ENCODE measurements around the gene UBE2U.
"Not testable (repeated sequence)": the region's sequence is repeated elsewhere in the genome, so short reads cannot be mapped to it uniquely, and the experiment has no call there.

Gene UBE2U

DNA sequence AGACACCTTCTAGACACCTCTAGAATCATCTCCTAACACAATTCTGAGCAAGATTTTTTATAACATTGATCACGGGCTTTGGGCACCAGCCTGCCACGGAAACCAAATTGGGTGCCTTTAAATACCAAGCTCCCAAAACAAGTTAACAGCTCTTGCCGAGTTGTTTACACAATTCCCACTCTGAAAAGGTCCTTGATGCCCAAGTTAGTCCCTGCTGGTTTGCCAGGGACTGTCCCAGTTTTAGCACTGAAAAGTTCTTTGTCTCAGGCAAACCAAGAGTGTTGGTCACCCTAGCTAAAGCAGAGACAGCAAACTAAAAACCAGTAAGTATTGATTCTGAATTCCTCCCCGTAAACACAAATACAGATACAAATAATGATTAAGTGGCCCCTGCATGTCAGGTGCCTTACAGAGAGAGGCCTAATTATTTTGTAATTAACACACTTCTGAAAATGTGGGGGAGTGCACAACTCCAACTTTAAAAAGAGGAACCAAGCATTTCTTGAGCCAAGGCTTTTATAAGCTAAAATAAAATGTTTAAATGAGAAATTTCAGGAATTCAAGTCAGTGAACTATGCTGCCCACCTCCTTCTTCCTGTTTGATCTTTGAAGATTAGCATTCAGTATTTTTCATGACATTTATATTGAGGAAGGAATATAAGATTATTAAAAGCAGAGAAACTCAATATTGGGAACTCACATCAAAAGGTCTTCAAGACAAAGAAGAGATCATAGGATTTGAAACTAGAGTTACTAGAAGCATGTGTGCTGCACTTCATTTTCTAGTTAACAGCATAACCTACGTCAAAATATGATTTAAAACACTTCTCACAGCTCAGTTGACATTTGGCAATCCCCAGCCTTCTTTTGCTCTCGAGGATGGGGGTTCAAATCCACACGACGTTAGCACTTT is 9.0 kb upstream of the UBE2U start:
- DNase-seq (ENCODE audit: low read depth): no peak

DNA sequence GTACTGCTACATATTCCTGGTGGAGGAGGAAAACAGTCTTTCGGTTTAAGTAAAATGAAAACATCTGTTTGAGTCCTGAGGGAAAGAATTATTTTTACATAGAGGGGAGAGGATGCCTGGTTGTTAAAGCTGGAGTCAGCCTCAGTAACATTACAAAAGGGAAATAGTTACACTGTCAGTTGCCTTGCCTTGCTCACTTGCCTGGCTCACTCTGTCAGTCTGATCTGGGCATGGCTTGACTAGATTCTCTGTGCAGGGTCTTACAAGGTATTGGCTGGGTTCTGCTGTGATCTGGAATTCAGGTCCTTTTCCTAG is 8.4 kb upstream of the UBE2U start:
- DNase-seq (ENCODE audit: low read depth): no peak

DNA sequence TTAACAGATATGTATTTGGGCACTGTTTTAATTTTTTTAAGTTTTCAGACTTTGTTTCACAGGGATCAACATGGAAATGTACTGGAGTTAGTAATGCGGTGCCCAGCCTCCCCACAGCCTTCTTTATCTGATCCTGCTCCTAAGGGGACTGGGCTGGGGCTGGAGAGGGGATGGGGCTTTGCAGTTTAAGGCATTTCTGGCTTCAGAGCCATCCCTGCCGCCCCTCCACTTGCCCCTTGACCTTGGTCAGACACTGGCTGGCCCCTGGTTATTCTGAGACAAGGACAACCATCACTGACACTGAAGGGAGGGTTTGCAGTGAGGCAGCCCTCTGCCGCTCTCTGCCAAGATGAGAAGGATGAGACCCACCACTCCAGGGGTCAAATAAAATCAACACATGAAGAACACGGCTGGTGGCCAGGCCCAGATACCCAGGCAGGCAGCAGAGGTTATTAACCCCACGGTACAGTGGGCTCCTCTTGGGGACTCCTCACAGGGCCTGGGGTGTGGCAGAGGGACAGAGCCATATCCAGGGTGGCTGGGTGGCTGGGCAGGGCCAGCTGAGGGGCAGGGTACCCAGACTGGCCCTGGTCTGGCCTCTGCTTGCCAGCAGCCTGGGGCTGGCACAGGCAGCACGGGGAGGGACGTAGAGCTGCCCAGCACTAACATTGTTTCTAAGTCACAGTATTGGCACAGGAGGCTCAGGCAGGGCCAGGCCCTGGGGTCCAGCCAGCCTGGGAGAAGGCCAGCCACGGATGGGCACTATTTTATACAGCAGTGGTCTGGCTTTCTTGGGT is 7.2 kb upstream of the UBE2U start:
- no peak for DNase-seq (ENCODE audit: low read depth)

DNA sequence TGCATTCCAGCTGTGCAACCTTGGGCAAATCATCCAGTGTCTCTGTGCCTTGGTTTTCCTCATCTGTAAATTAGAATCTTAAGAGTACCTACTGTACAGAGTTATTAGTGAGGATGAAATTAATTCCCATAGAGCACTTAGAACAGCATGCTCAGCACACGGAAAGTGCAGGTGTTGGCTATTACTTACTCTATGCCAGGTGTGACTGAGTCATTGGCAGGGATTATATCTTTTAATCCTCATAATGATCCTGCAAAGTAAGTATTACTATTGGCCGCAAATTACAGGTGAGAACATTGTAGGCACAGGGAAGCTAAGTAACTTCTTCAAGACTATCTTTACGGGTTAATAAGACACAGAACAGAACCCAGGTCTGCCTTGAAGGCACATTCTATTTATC is 6.3 kb upstream of the UBE2U start:
- DNase-seq (ENCODE audit: low read depth): no peak

DNA sequence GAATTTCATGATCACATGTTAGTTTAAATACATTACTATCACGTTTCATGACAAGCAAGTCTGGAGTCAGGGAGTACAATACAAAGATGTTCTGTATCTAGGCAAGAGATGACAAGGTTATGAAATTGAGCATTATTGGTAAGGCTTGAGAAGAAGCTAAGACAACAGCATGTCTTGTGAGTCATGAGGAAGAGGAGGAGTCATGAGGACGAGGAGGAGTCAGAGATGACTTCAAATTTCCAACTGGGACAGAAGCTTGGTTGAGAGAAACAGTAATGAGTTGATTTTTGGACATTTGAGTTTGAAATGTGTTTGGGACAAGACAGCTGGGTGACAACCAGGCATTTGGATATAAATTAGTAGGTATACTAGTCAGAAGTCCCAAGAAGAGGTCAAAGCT is 4.3 kb upstream of the UBE2U start:
- no peak for DNase-seq (ENCODE audit: low read depth)

DNA sequence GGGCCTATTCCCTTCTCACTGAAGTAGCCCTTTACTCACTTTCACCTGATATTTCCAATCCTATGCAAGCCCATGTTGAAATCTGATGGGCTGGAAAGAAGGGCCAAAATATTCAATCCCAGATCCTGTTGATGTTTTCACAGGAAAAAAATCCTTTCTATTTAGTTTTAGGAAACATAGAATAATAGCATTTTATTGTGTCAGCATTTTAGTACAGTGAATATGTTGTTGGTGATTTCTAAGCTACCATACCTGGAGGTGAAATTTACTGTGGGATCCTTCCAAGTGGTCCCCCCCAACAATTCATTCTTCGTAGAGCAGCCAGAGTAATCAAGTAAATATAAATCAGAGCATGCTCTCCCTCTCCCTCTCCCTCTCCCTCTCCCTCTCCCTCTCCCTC is 3.4 kb upstream of the UBE2U start:
- DNase-seq (ENCODE audit: low read depth): no peak

DNA sequence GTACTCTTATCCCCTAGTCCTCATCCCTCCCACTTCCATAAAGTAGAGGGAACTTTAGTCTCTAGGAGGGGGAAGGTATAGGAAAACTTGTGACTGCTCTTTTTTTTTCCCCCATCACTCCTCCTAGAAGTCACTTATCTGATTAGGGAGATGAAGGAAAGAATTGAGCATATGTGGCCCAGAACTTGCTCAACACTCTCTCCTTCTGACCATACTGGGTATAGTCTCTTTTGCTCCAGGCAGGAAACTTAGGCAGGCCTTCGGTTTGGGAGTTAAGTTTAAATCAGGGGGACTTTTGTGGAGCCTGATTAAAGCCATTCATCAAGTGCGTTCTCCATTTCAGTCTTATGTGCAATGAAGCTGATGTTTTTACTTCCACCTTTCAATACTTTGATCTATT is 5.8 kb downstream of the UBE2U start:
- DNase-seq (ENCODE audit: low read depth): no peak

DNA sequence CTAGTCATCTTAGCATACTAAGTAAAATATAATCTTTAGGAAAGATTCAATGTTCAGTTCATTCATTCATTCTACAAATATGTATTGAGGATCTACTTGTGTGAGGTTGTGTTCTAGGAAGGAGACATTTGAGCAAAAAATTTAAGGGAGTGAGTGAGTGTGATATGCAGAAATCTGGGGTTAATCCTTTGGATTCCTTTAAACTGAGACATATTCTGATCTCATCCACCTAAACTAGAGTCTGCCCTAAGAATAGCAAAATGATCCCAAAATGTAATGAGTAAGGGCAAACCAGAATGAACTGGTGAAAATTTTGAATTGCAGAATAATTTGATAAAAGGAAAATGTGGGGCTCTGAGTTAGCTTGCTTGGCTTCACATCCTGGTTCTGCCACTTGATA is 8.6 kb downstream of the UBE2U start:
- DNase-seq (ENCODE audit: low read depth): peak; percentile 15

DNA sequence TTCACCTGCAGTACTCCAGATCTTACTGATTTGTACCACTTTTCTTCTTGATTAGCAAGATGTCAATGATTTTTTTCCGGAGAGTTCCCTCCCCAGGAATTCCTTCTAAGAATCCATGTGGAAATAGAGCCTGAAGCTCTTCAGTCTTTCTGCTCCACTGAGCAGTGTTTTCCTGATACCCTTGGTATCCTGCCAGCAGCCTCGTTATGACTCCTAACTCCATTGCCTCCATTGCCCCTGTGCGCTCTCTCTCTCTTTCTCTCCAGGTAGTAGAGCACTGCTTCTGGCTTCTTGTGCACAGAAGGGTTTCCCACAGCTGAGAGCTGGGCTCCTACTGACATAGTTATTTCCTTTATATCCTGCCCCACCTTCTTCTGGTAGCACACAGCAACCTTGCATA is 12.2 kb downstream of the UBE2U start:
- no peak for DNase-seq (ENCODE audit: low read depth)

DNA sequence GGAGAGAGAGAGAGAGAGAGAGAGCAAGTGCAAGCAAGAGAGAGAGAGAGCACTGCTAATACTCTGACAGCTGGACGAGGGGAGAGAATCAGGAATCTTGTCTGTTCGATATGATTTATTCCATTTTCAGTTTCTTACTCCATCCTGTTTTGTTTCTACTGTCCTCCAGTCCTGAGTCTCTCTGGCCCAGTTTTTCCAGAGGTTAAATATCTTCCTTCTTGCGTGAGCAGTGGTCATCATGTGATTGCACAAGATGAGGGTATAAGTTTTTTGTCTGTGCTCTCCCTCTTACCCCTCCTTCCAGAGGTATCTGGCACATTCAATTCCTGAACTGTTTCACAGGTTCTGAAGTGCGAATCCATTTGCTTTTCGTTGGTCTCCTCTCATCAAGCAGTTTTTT is 16.8 kb downstream of the UBE2U start:
- no peak for DNase-seq (ENCODE audit: low read depth)

DNA sequence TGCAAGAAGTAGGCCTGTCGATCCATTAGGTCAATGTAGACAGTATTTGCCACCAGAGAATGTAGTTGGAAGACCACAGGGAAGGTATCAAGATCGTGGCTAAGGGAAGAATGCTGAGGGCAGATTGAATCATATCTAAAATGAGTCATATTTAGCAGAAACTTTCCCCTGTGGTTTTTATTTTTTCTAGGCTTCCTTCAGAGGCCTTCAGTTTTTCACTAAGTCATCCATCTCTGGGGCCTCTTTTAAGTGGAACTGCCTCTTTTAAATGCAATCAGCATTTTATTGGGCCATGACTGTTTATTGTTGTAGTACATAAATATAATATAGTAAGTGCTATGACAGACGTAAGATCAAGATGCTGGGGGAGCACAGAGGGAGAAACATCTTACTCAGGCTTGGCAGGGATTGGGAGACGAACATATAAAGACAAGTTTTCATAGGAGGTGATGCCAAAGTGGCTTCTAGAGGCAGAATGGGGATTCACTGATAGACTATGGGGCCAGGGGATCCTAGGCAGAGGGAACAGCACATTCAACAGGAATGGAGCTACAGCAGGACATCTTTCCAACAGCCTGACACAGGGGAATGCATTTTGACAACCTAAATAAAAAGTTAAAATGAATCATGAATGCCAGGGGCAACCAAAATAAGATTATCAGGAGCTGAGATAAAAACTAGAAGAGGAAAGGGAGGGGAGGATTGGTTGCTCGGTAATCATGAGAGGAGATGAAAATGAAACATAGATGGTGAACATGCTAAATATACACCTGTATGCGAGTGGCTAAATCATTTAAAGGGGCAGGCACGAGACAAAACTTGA is 20.1 kb downstream of the UBE2U start:
- peak; percentile 52 for DNase-seq (ENCODE audit: low read depth)

DNA sequence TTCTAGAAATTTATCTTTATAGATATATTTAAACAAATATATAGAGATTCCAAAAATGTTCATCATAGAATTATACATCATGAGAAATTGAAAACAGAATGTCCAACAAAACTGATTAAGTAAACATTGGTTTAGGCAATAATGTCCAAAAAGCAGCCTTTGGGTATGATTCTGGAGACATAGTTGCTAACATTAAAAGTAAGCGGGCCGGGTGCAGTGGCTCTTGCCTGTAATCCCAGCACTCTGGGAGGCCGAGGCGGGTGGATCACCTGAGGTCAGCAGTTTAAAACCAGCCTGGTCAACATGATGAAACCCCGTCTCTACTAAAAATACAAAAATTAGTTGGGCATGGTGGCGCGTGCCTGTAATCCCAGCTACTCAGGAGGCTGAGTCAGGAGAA is 20.8 kb downstream of the UBE2U start:
- DNase-seq (ENCODE audit: low read depth): not testable (repeated sequence)

DNA sequence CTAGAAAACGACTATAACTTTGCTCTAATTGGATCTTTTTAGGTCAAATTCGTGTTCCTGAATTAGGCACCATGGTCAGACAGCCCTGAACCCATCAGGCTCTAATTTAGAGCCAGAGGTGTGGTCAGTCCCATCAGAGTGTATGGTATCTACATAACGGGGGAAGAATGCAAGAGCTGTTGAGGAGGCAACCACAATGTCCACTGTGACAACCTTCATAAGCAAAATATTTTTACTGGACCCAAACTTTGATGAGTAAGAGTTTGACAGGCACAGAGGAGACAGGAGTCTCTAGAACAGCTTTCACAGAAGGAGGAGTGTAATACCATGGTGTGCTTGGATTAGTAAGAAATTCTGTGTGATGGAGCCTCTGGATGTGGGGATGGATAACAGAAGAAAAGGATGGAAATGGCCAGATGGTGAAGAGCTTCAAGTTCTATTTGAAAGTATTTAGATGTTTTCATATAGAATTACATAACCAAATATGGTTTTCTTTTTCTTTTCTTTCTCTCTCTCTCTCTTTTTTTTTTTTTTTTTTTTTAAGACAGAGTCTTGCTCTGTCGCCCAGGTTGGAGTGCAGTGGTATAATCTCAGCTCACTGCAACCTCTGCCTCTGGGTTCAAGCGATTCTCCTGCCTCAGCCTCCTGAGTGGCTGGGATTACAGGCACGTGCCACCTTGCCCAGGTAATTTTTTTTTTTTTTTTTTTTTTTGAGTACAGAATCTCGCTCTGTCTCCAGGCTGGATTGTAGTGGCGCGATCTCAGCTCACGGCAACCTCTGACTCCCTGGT is 24.9 kb downstream of the UBE2U start:
- peak; percentile 8 for DNase-seq (ENCODE audit: low read depth)

DNA sequence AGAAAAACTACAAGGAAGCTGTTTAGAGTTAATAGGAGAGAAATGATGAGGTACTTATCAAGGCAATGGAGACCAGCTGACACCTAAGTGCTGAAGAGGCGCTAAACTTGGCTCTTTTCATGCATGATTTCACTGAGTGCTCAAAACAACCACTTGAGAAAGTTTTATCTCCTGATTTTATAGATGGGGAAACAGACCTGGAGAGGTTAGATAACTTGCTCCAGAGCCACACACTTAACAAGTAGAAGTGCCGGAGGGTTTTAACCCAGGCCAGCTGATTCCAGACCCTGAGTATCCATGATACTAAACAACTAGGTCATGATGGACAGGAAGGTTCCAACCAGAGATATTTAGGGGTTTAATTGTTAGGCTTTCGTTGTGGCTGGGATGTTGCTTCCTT is 25.9 kb downstream of the UBE2U start:
- DNase-seq (ENCODE audit: low read depth): no peak

DNA sequence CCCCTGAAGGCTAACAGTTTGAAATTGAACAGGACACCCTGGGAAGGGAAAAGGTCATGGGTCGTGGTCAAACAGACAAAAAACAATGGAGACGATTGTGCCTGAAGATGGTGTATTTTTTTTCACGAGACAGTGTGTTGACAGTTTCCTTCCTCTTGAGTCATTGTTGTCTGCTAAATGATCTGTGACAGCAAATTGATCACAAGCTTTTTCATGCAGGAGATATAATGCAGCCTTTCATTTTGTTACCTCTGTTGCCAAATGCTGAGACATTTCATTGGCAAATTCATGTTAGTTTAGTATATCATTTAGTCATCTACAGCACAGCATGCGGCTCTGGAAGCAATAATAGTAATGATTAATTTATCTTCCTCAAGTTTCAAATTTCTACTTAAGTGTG is 27.7 kb downstream of the UBE2U start:
- no peak for DNase-seq (ENCODE audit: low read depth)

DNA sequence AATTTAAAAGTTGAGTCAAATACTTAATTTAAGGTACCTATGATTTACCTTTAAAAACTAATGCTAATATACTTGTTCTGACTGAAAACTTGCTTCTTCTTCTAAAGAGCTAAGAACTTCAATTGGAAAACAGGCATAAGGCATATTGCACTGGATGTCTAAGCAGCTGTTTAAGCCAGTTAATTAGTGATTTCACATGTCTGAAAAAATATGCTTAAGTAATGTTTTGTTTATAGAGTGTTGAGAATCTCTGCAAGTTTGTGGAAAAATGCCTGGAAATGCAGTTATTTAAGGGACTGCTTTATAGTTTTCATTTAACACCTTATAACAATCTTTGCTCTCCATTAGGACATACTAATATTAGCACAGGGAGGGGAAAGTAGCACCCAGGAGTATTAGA is 28.2 kb downstream of the UBE2U start:
- DNase-seq (ENCODE audit: low read depth): no peak

DNA sequence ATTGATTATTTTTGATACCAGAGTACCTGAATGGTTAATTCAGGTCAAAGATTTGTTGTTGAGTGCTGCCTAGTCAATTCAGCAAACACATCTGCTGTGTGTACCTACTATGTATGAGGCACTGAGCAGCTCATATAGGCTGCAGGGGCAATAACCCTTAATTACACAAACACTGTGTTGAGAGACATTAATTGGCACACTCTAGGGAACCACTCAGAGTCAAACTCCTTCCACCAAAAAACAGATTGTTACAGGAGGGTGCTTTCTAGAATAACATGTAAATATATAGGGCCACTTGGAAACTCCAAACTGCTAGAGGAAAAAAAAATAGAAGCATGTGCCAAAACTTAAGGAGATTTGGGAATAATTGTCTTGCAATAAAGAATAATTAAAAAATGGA is 31.3 kb downstream of the UBE2U start:
- DNase-seq (ENCODE audit: low read depth): no peak

DNA sequence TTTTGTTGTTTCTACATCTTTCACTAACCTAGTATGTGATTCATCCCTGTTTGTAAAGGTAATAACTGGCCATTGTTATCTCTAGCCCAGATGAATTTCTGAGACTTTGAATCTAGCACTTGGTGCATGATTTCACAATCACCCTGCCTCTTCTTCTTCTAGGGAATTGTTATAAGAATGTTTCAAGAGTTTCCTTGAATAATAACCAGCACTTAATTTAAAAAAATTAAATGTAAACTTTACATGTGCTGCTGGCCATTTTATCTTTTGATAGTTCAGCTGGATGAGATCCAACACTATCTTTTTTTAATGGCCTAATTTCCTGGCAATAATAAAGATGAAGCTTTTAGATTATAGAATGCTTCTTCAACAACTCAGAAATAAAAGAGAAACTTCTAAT is 31.8 kb downstream of the UBE2U start:
- DNase-seq (ENCODE audit: low read depth): no peak

DNA sequence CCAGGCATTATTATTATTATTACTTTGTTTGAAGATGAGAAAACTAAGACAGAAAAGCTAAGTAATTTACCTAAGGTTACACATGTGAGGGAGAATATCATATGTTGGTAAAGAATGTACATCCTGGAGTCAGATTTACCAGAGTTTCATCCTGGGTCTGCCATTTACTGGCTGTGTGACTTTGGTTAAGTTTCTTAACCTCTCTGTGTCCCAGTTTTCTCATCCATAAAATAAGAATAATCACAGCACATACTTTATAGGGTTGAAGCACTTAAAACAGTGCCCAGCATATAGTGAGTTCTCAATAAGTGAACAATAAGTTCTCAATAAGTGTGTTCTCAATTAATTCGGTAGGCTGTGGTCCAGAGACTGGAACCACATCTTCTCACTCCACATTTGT is 32.5 kb downstream of the UBE2U start:
- no peak for DNase-seq (ENCODE audit: low read depth)

DNA sequence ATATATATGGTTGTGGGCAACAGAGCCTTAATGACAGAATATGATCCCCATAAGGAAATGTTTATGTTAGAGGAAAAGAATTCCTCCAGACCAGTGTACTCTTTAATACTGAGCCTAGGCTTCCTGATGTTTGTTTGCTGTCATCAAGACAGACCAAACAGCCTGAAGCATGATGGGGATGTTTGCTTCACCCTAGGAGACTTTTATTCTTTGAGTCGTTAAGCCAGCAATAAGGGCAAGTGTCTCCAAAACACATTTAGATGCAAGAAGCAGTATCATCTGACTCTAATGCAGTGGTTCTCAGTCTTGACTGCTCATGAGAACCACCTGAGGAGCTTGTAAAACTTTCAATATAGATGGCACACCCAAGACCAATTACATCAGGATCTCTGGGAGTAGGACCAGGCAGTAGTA is 33.1 kb downstream of the UBE2U start:
- DNase-seq (ENCODE audit: low read depth): no peak

DNA sequence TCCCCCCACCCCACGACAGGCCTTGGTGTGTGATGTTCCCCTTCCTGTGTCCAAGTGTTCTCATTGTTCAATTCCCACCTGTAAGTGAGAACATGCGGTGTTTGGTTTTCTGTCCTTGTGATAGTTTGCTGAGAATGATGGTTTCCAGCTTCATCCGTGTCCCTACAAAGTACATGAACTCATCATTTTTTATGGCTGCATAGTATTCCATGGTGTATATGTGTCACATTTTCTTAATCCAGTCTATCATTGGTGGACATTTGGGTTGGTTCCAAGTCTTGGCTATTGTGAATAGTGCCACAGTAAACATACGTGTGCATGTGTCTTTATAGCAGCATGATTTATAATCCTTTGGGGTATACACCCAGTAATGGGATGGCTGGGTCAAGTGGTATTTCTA is 36.1 kb downstream of the UBE2U start:
- DNase-seq (ENCODE audit: low read depth): not testable (repeated sequence)

DNA sequence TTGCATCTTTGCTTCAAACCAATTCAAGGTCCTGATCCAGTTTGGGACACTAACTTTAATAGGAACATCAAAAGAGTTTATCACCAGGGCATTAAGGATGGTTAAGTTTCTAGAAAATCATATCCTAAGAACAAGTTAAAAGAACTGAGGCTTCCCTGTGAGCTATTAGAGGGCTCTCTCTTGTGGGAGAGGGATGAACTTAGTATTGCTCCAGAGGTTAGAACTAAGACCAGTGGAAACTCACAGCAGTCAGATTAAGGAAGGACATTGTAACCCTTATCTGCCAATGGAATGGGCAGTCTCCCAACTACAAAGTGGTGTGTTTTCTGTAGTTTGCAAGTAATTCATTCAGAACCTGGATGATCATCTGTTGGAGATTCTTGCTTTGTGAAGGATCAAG is 36.8 kb downstream of the UBE2U start:
- no peak for DNase-seq (ENCODE audit: low read depth)

Measured in GM04504 (cell line).